8988T (cell line): Measurements from ENCODE around the gene DDX54.
"Not testable (repeated sequence)": the region's sequence is repeated elsewhere in the genome, so short reads cannot be mapped to it uniquely, and the experiment has no call there.

Experiments
- DNase-seq: peaks from one replicate; pipeline ENCODE4 v3.0.0; 2011

DDX54 gene

DNA sequence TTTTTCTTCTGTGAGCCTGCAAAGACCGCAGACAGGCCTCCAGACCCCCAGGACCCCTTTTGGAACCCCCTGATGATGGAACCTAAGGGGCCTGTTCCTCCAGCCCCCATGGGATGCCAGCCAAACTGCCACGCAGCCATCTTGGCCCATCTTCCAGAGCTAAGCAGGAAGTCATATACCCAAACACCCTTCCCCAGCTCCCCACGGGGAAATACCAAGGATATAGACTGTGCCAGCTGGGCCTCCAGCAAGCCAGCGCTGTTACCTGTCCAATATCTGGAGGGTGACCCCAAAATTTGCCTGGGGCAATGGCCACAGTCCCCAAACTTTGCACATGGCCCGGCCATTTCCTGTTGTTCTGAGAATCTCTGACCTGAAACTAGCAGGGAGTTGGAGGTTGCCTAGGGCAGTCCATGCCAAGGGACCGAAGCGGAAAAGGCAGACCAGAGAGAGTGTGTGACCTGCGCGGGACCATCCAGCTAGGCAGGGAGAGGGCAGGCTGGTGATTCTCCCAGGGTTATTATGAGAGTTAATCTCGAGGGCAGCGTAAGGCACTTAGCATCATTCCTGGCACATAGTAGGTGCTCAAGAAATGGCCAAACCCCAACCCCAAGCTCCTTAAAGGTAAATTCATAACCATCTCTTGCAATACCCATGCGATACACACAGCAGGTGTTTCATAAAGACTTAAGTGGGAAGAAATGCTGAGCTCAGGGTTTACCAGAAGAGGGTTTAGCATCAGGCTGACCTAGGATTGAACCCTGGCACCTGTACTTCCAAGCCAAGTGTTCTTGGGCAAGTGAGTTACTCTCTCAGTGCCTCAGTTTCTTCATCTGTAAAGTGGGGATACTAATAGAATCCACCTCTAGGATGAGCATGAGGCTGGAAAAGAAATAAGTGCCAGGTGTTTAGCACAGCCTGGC is 47.2 kb downstream of the DDX54 start:
- DNase-seq: no peak

DNA sequence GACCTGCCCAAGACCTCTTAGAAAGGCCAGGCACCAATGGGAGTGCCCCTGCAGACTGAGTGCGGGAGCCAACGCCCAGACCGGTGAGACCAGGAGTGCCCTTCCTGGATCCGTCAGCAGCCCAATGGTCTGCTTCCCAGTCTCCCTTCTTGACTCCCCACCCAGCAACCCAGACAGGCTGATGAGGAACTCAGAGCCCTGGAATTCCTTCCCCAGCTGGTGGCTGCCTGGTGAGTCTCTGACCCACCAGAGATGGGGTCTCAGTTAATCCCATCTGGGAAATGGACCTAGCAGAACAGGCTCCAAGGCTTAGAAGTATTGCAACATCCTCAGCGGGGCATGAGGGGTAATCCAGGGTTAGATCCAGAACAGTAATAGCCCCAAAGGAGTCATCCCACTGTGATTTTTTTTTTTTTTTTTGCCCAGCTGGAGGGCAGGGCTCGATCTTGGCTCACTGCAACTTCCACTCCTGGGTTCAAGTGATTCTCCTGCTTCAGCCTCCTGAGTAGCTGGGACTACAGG is 48.2 kb downstream of the DDX54 start:
- DNase-seq: no peak

DNA sequence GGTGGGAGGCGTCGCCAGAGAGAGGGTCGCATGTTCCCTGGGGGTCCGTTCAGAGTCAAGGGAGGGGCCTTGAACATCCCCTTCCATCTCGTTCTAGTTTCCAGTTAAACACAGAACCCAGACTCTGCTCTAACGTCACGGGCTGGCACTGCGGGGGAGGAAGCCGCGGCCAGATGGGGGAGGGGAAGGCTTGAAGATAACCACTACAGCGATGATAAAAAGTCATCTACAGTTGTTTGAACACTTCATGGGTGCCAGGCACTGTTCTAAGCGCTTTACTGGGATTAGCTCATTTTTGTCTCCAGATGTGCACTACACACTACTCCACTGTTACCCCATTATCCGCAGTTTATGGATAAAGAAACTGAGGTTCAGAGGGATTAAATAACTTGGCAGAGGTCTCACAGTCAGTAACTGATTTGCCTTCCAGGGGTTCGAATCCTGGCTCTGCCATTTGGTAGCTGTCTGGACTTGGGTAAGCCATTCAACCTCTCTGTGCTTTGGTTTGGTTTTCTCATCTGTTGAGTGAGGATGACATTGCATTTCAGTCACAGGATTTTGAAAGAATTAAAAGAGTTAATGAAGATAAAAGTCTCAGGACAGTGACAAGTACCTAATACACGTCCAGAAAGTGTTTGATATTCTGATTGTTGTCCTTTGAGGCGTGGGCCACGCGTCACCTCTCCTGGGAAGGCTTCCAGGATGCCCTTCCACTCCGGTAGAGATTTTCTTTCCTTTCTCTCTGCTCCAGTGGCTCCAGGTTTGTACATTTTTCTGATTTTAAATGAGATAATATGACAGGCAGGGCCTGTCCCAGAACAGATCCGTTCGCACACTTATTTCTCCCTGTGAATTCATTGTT is 48.9 kb downstream of the DDX54 start:
- no peak for DNase-seq

DNA sequence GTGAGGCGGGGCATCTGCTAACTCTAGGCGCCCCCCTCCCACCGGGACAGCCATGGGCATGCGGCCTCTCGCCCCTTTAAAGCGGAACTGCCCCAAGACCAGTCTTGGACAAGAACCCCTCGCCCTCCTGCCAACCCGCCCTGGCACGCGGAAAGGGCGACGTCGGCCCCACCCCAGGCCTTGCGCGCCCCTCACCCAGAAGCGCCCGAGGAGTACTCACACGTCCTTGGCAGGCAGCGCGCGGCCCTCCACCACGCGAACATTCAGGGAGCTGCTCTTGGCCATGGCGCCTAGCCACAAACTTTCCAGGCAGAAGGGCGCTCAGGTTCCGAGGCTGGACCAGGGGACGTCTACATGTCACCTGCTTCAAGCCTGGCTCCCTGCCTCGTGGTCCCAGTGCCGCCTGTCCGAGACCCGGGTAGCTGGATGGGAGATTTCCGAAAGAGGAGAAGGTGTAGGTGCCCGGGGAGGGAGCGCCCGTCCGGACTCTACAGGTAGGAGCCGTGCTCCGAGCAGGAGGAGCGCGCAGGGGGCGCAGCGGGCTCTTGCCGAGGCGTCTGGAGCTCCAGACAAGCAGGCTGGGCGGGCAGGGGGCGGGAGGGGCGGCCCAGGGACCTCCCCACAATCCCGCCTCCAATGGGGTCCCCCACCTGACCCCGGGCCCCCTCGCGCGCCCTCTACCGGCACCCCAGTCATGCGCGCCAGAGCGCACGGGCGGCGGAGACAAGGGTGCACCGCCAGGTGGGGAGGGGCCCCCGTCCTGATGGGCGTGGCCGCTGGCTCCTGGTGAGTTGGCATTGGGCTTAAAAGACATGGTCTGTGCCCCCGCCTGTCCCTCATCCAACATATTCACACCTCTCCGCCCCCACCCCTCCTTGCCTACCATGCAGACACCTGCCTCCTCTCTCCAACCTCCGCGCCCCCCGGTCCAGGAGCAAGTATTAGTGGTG is 49.8 kb downstream of the DDX54 start, which contains the start of gene RASAL1:
Gene RASAL1 (minus strand): TSS at position 584 of the 950 bp plus-strand sequence. CDS start 299 bp downstream, at position 285.
- DNase-seq: peak; percentile 90

DNA sequence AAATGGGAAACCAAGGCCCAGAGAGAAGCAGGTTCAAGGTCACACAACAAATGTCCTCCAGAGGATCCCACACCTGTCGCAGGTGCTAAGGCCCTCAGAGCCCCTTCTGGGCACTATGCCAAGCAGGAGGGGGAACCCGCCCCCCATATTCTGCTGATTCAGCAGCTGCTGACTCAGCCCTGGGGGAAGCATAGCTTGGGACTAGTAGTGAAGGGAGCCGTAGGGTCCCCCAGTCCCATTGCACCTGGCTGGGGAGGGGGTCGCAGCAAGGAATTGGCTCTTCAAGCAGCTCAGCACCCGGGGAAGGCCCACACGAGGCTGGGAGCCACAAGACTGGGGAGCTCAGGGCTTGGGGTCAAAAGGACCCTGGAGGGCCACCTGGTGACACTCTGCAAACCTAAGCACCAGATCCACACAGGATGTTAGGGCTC is 50.7 kb downstream of the DDX54 start:
- no peak for DNase-seq

DNA sequence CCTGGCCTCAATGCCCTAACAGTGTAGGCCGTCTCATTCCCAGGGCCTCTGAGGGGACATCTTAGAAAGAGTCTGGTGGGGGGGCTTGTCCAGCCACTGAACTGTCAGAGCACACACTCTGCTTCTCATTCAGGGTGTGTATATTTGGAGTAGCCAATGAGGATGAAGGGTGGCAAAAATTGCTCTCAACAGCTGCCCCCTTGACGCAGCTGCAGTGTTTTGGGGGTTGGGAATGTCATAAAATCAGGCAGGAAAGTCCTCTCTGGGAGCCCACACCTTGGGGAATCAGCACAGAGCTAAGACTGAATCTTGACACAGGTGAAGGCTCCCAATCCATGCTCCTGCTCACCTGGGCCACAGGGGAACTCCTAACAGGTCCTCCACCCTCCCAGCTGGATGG is 51.2 kb downstream of the DDX54 start:
- DNase-seq: no peak

DNA sequence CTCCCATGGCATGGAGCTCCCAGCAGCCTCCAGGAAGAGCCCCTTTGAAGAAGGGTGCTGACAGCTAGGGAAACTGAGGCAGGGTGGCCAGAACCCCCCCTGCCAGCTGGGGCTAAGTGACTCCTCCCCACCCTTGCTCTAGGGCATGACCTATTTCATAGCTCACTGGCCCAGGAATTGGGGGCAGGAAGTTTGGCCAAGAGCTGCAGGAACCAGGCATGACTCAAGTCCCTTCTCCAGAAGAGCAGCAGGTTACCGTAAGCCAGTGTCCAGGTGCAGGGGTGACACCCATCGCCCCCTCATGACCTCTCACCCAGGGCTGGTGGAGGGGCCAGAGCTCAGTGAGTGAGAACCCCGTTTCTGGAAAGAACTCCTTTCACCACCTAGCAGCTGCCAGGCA is 51.6 kb downstream of the DDX54 start:
- DNase-seq: no peak

DNA sequence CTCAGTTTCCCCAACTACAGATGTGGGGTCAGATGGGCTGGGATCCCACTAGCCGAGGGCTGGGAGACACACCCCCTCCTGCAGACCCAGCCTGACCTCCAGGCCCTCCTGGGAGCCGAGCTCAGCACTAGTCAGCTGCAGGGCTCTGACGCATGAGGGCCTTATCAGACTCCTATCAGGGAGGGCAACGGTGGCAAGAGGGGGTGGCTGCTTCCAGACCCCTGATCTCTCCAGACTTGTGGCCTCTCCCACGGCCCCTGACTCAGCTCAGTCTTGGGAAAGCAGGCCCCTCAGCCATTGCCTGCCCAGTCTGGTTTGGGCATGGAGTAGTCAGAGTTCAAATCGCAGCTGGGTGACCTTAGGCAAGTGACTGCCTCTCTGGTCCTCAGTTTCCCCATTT is 52.2 kb downstream of the DDX54 start:
- no peak for DNase-seq

DNA sequence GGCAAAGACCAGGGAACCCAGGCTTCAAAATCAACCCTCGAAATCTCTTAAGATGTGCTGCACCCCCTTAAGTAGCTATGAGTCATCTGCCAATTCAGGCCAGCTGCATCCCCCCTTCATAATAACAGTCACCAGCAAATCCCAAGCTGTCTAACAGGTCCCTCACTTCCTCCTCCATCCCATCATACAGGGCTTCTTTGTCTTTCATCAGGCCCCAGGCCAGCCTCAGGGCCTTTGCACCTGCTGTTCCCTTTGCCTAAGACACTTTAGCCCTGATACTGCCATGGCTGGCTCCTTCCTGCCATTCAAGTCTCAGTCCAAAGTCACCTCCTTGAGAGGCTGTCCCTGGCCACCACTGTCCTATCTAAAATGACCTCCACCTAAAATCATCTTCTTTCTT is 53.7 kb downstream of the DDX54 start:
- DNase-seq: no peak

DNA sequence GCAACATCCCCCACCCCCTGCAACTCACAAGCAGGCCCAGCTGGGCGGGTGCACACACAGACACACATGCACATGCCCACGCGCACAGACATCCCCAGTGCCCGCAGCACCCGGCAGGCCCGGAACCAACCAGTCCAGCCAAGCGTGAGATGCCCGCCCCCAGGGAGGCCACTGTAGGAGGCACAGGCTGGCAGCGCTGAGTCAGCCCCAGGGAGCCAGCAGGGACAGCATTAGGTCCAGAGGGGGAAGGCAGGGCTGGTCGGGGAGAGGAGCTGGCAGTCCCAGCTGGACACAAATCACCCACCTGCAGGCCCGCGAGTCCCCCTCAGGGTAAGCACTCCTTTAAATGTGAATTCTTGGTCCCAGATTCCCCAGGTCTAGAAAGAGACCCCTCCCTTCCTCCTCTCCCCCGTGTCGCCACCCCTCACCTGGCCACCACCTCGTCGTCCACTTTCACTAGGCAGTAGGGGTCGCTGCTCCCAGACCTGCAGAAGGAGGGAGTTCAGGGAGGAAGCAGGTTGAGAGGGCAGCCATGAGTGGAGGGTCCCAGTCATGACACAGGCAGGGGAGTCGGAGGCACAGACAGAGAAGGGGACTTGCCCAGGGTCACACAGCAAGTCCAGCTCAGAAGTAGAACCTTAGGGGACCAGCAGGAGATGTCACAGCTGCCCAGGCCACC is 54.7 kb downstream of the DDX54 start:
- DNase-seq: peak; percentile 65

DNA sequence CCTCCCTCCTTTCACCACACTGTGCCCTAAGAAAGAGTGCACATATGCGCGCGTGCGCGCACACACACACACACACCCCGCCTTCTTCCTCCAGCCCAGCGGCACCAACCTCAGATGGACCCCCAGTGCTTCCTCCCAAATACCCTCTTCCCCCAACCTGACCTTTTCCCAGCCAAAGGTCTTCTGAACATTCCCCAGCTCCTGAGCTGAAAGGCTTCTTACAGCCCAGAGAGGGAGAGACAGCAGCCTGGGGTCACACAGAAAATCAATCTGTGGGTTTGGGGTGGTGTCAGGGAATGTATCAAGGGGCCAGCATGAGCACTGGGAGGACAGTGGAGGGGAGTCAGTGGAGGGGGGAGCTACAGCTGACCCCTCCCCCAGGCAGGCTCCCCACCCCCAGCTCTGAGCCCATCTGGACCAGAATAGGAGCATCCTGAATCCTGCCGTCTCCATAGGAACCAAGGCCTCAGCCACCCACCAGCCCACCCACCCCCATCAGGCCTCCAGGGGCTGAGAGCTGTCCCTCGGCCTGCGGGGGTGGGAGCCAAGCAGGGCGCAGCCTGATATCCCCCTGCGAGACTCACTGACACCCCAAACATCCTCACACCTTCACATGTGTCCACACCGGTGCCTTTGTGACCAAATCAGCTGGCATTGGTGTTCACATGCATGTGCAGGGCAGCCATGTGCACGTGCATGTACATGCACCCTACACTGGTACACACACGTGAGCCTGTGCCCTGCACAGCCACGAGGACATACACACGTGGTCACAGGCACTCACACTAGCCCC is 55.4 kb downstream of the DDX54 start:
- DNase-seq: no peak

DNA sequence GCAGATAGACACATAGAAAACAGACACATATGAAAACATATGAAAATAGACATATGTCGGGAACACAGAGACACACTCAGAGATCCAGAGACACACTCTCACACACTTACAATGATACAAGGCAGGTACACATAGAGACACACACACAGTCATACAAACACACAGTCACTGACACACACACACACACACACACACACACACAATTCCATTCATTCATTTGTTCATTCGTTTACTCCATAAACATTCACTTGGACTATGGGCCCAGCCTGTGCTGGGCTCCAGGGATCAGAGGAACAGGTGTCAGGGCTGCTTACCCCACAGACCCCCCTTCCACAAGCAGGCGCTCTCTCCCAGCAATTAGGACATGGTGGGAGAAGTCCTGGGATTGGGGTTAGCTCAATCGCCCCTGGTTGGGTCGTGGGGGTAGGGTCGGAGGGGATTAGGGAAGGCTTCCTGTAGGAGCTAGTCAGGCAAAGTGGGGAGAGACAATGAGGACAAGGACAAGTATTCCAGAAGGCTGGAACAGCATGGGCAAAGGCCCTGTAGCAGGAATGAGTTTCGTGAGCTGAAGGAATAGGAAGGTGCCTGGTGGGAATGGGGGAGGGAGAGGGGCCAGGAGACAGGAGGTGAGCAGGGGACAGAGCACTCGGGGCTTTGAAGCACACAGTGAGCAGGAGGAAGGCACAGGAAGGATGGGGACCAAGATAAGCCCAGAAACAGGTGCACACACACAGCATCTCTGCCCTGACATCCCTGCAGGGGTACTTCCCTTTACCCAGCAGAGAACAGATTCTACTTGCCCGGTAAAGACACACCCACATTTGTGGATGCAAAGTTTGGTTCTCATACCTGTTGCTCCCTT is 56.2 kb downstream of the DDX54 start:
- no peak for DNase-seq

DNA sequence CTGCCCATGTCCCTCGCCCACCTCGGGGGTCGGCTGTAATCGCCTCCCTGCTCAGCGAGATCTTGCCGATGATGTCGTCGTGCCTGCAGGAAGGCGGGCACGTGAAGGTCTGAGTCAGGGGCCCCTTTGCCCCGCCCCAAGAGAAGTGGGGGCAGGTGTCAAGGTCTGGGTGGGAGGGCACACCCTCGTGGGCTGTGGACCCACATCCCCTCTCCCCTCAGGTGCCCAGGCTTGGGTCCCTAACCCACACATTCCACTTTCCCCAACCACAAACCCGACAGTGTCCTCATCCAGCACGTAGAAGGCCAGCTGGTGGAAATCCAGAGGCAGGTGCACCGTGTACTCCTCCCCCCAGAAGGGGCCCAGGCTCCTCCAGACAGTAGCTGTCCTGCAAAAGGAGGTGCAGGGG is 57.5 kb downstream of the DDX54 start:
- no peak for DNase-seq

DNA sequence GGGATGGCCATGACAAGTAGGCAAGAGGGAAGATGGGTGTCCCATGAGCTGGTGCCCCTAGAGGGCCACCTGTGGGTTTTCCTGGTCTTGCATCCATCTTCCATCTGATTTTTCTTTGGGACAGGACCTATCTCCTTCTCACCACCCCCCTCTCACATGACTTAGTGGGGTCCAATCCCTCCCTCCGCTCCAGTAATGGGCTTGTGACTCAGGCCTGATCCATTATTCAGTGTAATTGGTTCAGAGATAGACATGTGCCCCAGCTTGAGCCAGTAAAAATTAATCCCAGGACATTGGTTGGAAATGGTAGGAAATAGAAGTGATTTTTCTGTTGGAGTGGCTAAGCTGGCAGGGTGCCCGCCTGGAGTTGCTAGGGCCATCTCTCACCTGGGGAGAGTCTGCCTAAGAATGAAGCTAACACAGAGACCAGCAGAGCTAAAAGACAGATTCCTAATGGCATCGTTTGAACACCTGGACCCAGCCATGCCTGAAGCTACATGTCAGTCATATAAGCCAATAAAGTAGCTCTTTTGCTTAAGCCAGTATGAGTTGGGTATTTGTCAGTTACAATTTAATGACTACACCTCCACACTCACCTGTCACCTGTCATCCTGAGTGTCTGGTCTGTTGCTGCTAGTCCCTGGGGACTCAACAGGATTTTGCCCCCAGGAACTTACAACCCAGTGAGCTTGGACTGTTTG is 64.5 kb downstream of the DDX54 start:
- DNase-seq: no peak

DNA sequence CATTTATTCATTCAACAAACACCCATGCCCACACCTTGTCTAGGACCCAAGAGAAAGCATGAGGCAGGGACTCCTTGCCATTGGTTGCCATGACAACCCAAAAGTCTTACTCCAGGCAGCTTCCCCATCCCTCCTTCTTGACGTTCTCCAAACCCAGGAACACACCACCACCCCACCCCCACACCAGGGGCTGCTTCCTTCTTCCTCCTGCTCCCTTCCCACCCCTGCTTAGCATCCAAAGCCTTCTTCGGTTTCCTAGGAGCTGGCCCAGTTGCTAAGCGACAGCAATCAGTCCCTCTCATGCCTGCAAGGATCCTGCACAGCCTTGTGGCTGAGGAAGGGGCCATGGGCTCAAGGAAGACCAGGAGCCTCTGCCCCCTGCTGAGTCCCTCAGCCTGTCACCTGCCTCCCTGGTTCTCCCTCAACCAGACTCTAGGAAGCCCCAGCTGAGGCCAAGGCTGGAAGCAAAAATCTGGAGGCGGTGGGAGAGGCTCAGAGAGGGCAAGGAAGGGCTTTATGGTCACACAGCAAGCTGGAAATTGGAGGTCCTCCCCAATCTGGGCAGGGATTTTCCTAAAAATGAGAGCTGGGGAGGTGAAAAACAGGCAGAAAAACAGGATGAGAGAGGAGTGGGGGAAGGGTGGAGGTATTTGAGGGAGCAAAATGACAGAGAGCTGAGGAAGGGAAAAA is 65.2 kb downstream of the DDX54 start:
- DNase-seq: no peak

DNA sequence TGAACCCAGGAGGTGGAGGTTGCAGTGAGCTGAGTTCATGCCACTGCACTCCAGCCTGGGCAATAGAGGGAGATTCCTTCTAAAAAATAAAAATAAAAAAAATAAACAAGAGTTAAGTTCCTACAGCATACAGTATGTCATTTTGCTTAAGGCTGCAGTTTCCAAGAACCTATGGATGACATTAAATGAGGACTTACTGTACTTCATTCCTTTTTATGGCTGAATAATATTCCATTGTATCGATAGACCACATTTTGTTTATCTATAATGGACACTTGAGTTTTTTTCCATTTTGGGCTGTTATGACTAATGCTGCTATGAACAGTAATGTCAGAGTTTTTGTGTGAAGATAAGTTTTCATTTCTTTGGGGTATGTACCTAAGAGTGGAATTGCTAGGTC is 67.1 kb downstream of the DDX54 start:
- DNase-seq: no peak

DNA sequence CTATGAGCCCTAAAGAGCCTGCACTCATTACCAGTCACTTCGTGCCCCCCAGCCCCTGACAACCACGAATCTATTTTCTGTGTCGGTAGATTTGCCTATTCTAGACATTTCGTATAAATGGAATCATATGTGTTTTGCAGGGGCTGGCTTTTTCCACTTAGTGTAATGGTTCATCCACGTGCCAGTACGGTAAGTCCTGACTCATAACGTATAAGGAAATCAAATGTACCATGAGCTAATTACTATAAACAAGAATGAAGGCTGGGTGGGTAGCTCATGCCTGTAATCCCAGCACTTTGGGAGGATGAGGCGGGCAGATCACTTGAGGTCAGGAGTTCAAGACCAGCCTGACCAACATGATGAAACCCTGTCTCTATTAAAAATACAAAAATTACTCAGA is 67.6 kb downstream of the DDX54 start:
- not testable (repeated sequence) for DNase-seq

DNA sequence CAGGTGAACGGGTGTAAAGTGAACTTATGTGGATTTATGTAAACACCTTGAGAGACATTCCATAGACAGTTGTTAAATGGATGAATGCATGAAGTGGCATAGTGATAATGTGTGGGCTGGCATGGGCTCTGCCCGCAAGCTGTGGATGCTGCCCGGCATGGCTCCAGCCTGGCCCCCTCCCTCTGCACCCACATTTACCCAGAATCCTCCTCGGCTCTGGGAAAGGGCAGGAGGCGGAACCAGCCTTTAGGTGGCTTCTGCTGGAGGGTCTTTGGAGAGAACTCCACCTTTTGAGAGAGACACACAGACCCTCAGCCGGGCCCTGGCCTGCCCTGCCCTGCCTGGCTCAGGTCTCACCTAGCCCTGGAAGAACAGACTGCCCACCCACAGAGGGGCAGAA is 68.4 kb downstream of the DDX54 start:
- no peak for DNase-seq
